ENCODE measurements around the gene BANP.
"Not testable (repeated sequence)": the region's sequence is repeated elsewhere in the genome, so short reads cannot be mapped to it uniquely, and the experiment has no call there.

- TF ChIP-seq, protein P1, sequence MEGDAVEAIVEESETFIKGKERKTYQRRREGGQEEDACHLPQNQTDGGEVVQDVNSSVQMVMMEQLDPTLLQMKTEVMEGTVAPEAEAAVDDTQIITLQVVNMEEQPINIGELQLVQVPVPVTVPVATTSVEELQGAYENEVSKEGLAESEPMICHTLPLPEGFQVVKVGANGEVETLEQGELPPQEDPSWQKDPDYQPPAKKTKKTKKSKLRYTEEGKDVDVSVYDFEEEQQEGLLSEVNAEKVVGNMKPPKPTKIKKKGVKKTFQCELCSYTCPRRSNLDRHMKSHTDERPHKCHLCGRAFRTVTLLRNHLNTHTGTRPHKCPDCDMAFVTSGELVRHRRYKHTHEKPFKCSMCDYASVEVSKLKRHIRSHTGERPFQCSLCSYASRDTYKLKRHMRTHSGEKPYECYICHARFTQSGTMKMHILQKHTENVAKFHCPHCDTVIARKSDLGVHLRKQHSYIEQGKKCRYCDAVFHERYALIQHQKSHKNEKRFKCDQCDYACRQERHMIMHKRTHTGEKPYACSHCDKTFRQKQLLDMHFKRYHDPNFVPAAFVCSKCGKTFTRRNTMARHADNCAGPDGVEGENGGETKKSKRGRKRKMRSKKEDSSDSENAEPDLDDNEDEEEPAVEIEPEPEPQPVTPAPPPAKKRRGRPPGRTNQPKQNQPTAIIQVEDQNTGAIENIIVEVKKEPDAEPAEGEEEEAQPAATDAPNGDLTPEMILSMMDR (IDR thresholded peaks at IDR 0.05): not testable (repeated sequence)
- TF ChIP-seq GRHL2 (CRISPR knock-in tag; IDR thresholded peaks at IDR 0.05; ENCODE audit: insufficient replicate concordance, severe bottlenecking); ATF6 (CRISPR knock-in tag; IDR thresholded peaks at IDR 0.05); ETV6 (CRISPR knock-in tag; IDR thresholded peaks at IDR 0.05); JUN (CRISPR knock-in tag; IDR thresholded peaks at IDR 0.05); TCF7 (CRISPR knock-in tag; IDR thresholded peaks at IDR 0.05; ENCODE audit: low read depth); ATF1 (CRISPR knock-in tag; IDR thresholded peaks at IDR 0.05); NFYB (CRISPR knock-in tag; conservative IDR thresholded peaks at IDR 0.05; ENCODE audit: low read depth); E2F5 (CRISPR knock-in tag; IDR thresholded peaks at IDR 0.05); ZNF396 (CRISPR knock-in tag; IDR thresholded peaks at IDR 0.05; ENCODE audit: borderline replicate concordance); CREM (CRISPR knock-in tag; IDR thresholded peaks at IDR 0.05); TP53 (CRISPR knock-in tag; IDR thresholded peaks at IDR 0.05): not testable (repeated sequence)
- TF ChIP-seq, protein P2, sequence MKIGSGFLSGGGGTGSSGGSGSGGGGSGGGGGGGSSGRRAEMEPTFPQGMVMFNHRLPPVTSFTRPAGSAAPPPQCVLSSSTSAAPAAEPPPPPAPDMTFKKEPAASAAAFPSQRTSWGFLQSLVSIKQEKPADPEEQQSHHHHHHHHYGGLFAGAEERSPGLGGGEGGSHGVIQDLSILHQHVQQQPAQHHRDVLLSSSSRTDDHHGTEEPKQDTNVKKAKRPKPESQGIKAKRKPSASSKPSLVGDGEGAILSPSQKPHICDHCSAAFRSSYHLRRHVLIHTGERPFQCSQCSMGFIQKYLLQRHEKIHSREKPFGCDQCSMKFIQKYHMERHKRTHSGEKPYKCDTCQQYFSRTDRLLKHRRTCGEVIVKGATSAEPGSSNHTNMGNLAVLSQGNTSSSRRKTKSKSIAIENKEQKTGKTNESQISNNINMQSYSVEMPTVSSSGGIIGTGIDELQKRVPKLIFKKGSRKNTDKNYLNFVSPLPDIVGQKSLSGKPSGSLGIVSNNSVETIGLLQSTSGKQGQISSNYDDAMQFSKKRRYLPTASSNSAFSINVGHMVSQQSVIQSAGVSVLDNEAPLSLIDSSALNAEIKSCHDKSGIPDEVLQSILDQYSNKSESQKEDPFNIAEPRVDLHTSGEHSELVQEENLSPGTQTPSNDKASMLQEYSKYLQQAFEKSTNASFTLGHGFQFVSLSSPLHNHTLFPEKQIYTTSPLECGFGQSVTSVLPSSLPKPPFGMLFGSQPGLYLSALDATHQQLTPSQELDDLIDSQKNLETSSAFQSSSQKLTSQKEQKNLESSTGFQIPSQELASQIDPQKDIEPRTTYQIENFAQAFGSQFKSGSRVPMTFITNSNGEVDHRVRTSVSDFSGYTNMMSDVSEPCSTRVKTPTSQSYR (CRISPR knock-in tag; IDR thresholded peaks at IDR 0.05): not testable (repeated sequence)
- TF ChIP-seq, protein P3, sequence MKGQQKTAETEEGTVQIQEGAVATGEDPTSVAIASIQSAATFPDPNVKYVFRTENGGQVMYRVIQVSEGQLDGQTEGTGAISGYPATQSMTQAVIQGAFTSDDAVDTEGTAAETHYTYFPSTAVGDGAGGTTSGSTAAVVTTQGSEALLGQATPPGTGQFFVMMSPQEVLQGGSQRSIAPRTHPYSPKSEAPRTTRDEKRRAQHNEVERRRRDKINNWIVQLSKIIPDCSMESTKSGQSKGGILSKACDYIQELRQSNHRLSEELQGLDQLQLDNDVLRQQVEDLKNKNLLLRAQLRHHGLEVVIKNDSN (CRISPR knock-in tag; IDR thresholded peaks at IDR 0.05): not testable (repeated sequence)
Observed at GRCh38 chr16:87979911-87980630, 28.8 kb downstream of the BANP start.

All from WTC11 (cell line).